HCT116 (cell line): ENCODE data around the gene MMP17. TPM values are rescaled to one million over a fixed set of nuclear protein-coding genes. Genes with fewer than 3 reads are reported as not detected.

Source experiments
- ATAC-seq: fragments of 200-7000 bp; cut with Tn5 transposase; 2 replicates; pipeline ENCODE4 v1.9.1; 2020; ENCODE audit warnings: mild to moderate bottlenecking, moderate library complexity
- BruUV-seq: library from RNA; stranded (reverse); fragments of 400-500 nt; replicated peaks from 2 replicates; lab custom pipeline; 2021; lab: Mats Ljungman, UMichigan
- CTCF ChIA-PET: fragments of 300-600 bp; sonication (Branson Sonifier 250); formaldehyde crosslinking; loops from one replicate; lab custom pipeline; 2021; ENCODE audit warnings: antibody characterized with exemption; lab: Charles Lee
- POLR2A ChIA-PET: fragments of 300-600, 350-600 bp; sonication (Branson Sonifier 250); formaldehyde crosslinking; loops from one replicate; lab custom pipeline; 2021; ENCODE audit warnings: antibody characterized with exemption; lab: Charles Lee
- RAD21 ChIA-PET, 2 experiments: fragments of 300-600 bp; sonication (Branson Sonifier 250); formaldehyde crosslinking; loops; one replicate each; lab custom pipeline; 2023; ENCODE audit warnings: low total read pairs in 2 of 2; ENCODE audit not compliant: uncharacterized antibody in 2 of 2, unreplicated experiment in 2 of 2, low non-redundant PET in 1 of 2; lab: Charles Lee
- DNase-seq: peaks from one replicate; pipeline ENCODE4 v3.0.0-alpha.2; 2010; ENCODE audit warnings: low read depth, low spot score
- H2AFZ ChIP-seq: fragments of 200-600 bp; shearing (Covaris generic), sonication (generic); 2 replicates; pipeline ENCODE4 v1.6.1; 2017; ENCODE audit warnings: low read depth, mixed run types, mixed read lengths, antibody characterized with exemption, low read length; ENCODE audit not compliant: poor library complexity, severe bottlenecking
- H3K27ac ChIP-seq: 2 replicates; pipeline ENCODE4 v1.5.1; 2012; ENCODE audit warnings: low read depth, low read length
- H3K27me3 ChIP-seq: fragments of 200-600 bp; sonication (generic); 2 replicates; pipeline ENCODE4 v1.6.1; 2016; ENCODE audit warnings: mixed run types, low read length, mixed read lengths; ENCODE audit not compliant: insufficient read depth
- H3K36me3 ChIP-seq, 2 experiments: fragments of 200-500 bp in 1 of 2; fragments of 200-600 bp in 1 of 2; sonication (Bioruptor generic) in 1 of 2; sonication (generic) in 1 of 2; 2 replicates each; pipeline versions ENCODE4 v1.5.1 to v1.6.1; 2014 to 2016; ENCODE audit warnings: low read length in 2 of 2, inconsistent platforms in 1 of 2, mixed read lengths in 1 of 2, mixed run types in 1 of 2; ENCODE audit not compliant: insufficient read depth in 2 of 2, control insufficient read depth in 1 of 2
- H3K4me1 ChIP-seq, 2 experiments: fragments of 200-600 bp in 1 of 2; sonication (generic) in 1 of 2; 2 replicates each; pipeline versions ENCODE4 v1.5.1 to v1.6.1; 2012 to 2017; ENCODE audit warnings: low read length in 2 of 2, inconsistent platforms in 1 of 2, mild to moderate bottlenecking in 1 of 2, mixed read lengths in 1 of 2, mixed run types in 1 of 2, moderate library complexity in 1 of 2; ENCODE audit not compliant: insufficient read depth in 2 of 2, control insufficient read depth in 1 of 2
- H3K4me2 ChIP-seq: fragments of 200-600 bp; sonication (generic); 2 replicates; pipeline ENCODE4 v1.6.1; 2017; ENCODE audit warnings: mixed run types, low read length, mixed read lengths
- H3K4me3 ChIP-seq, 2 experiments: fragments of 200-600 bp in 1 of 2; sonication (generic) in 1 of 2; replicated peaks in 1 of 2; 2 replicates each; pipeline ENCODE4 v1.5.1; 2011 to 2016; ENCODE audit warnings: low read length in 2 of 2, control low read depth in 1 of 2, low read depth in 1 of 2, mild to moderate bottlenecking in 1 of 2, mixed read lengths in 1 of 2, mixed run types in 1 of 2
- H3K79me2 ChIP-seq: fragments of 200-600 bp; sonication (generic); 2 replicates; pipeline ENCODE4 v1.6.1; 2017; ENCODE audit warnings: mild to moderate bottlenecking, mixed run types, low read length, moderate library complexity, mixed read lengths; ENCODE audit not compliant: insufficient read depth
- H3K9ac ChIP-seq: fragments of 200-600 bp; sonication (generic); 2 replicates; pipeline ENCODE4 v1.6.1; 2016; ENCODE audit warnings: low read length, mixed read lengths
- H3K9me2 ChIP-seq: fragments of 200-600 bp; sonication (generic), shearing (Covaris generic); 2 replicates; pipeline ENCODE4 v1.6.1; 2017; ENCODE audit warnings: mixed run types, mild to moderate bottlenecking, moderate library complexity; ENCODE audit not compliant: insufficient read depth
- H3K9me3 ChIP-seq, 2 experiments: fragments of 200-500 bp in 1 of 2; fragments of 200-600 bp in 1 of 2; sonication (Bioruptor generic) in 1 of 2; sonication (generic) in 1 of 2; 2 replicates each; pipeline ENCODE4 v1.6.1; 2014 to 2017; ENCODE audit warnings: low read length in 2 of 2, mixed read lengths in 2 of 2, inconsistent platforms in 1 of 2, low read depth in 1 of 2, mild to moderate bottlenecking in 1 of 2, mixed run types in 1 of 2, moderate library complexity in 1 of 2; ENCODE audit not compliant: control insufficient read depth in 1 of 2, insufficient read depth in 1 of 2
- H4K20me1 ChIP-seq: fragments of 200-600 bp; sonication (generic), shearing (Covaris generic); 2 replicates; pipeline ENCODE4 v1.6.1; 2017; ENCODE audit warnings: mixed run types, mild to moderate bottlenecking, moderate library complexity; ENCODE audit not compliant: insufficient read depth
- EZH2 ChIP-seq: fragments of 200-600 bp; sonication (generic); IDR thresholded peaks from 2 replicates; pipeline ENCODE4 v1.6.1; 2017; ENCODE audit warnings: antibody characterized with exemption, mixed run types
- FOSL1 ChIP-seq: IDR thresholded peaks from 2 replicates; pipeline ENCODE4 v1.6.1; 2012; ENCODE audit warnings: low read depth
- POLR2A ChIP-seq: IDR thresholded peaks from 2 replicates; pipeline ENCODE4 v1.7.0; 2011; ENCODE audit warnings: borderline replicate concordance; ENCODE audit not compliant: insufficient read depth, insufficient read length; ENCODE audit errors: extremely low read depth
- POLR2AphosphoS5 ChIP-seq: IDR thresholded peaks from 2 replicates; pipeline ENCODE4 v1.6.1; 2011; ENCODE audit warnings: mild to moderate bottlenecking, low read depth, low read length, moderate library complexity
- SP1 ChIP-seq: IDR thresholded peaks from 2 replicates; pipeline ENCODE4 v1.6.1; 2012; ENCODE audit warnings: low read depth
- SRF ChIP-seq: IDR thresholded peaks from 2 replicates; pipeline ENCODE4 v1.6.1; 2012; ENCODE audit warnings: low read depth
- TCF7L2 ChIP-seq: IDR thresholded peaks from 2 replicates; pipeline ENCODE4 v1.7.0; 2011; ENCODE audit warnings: borderline replicate concordance, inconsistent platforms; ENCODE audit not compliant: insufficient read depth, insufficient read length; ENCODE audit errors: extremely low read depth
- YY1 ChIP-seq: IDR thresholded peaks from 2 replicates; pipeline ENCODE4 v1.6.1; 2011; ENCODE audit warnings: low read length, low read depth, moderate library complexity, mild to moderate bottlenecking; ENCODE audit not compliant: insufficient replicate concordance; ENCODE audit errors: extremely low read depth
- ZBTB33 ChIP-seq: IDR thresholded peaks from 2 replicates; pipeline ENCODE4 v1.6.1; 2011; ENCODE audit warnings: mild to moderate bottlenecking, low read length, moderate library complexity; ENCODE audit not compliant: insufficient replicate concordance; ENCODE audit errors: extremely low read depth
- intact Hi-C: fragments of 100-400 bp; cut with micrococcal nuclease; formaldehyde crosslinking; loops from 2 replicates; pipeline ENCODE4 v1.10.0; 2022
- total RNA-seq: library from RNA; stranded (reverse); gene quantifications from one replicate; pipeline ENCODE4 v1.2.1, GENCODE V29; 2021; ENCODE audit not compliant: unreplicated experiment
- TF ChIP-seq, protein P1 (sequence below): IDR thresholded peaks from 2 replicates; pipeline ENCODE4 v1.6.1; 2012; ENCODE audit warnings: low read depth
- TF ChIP-seq, protein P2 (sequence below): IDR thresholded peaks from 2 replicates; pipeline ENCODE4 v1.6.1; 2012

MMP17 gene
- total RNA-seq, 1 experiment from 2014 or later = 14.3 TPM

GRCh38 chr12:131810726-131811125 is 17.5 kb upstream of the MMP17 start:
- ChIA-PET RAD21 (no interaction called here), CTCF (no interaction called here), POLR2A (no interaction called here)
- Histone ChIP-seq H3K27me3 (no peaks in the 10 kb centered on the region), H3K36me3 (no peaks in the 10 kb centered on the region), H3K9me2 (no peaks in the 10 kb centered on the region), H3K9ac (no peak overlapping the region), H3K79me2 (no peaks in the 10 kb centered on the region), H3K4me2 (no peak overlapping the region), H4K20me1 (no peaks in the 10 kb centered on the region), H3K9me3 (no peaks in the 10 kb centered on the region), H3K4me3 (no peak overlapping the region), H3K27ac (no peak overlapping the region), H3K4me1 (no peaks in the 10 kb centered on the region), H2AFZ (no peak overlapping the region)
- no TSS peak for BruUV-seq
- no peak for ATAC-seq
- TF ChIP-seq TCF7L2 = no peak
- TF ChIP-seq POLR2AphosphoS5 = no peak
- TF ChIP-seq FOSL1 = no peak
- TF ChIP-seq ZBTB33 = no peak
- TF ChIP-seq, protein P1, sequence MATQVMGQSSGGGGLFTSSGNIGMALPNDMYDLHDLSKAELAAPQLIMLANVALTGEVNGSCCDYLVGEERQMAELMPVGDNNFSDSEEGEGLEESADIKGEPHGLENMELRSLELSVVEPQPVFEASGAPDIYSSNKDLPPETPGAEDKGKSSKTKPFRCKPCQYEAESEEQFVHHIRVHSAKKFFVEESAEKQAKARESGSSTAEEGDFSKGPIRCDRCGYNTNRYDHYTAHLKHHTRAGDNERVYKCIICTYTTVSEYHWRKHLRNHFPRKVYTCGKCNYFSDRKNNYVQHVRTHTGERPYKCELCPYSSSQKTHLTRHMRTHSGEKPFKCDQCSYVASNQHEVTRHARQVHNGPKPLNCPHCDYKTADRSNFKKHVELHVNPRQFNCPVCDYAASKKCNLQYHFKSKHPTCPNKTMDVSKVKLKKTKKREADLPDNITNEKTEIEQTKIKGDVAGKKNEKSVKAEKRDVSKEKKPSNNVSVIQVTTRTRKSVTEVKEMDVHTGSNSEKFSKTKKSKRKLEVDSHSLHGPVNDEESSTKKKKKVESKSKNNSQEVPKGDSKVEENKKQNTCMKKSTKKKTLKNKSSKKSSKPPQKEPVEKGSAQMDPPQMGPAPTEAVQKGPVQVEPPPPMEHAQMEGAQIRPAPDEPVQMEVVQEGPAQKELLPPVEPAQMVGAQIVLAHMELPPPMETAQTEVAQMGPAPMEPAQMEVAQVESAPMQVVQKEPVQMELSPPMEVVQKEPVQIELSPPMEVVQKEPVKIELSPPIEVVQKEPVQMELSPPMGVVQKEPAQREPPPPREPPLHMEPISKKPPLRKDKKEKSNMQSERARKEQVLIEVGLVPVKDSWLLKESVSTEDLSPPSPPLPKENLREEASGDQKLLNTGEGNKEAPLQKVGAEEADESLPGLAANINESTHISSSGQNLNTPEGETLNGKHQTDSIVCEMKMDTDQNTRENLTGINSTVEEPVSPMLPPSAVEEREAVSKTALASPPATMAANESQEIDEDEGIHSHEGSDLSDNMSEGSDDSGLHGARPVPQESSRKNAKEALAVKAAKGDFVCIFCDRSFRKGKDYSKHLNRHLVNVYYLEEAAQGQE = no peak
- TF ChIP-seq EZH2 = no peak
- no peak for TF ChIP-seq POLR2A
- TF ChIP-seq YY1 = no peak
- no peak for TF ChIP-seq SP1
- TF ChIP-seq, protein P2, sequence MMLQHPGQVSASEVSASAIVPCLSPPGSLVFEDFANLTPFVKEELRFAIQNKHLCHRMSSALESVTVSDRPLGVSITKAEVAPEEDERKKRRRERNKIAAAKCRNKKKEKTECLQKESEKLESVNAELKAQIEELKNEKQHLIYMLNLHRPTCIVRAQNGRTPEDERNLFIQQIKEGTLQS = no peak
- no peak for TF ChIP-seq SRF
- intact Hi-C loops = no loop called here
- DNase-seq = no peak
